ENCODE results near the gene INSIG2. TPM values are rescaled to one million over a fixed set of nuclear protein-coding genes. Genes with fewer than 3 reads are reported as not detected.
"Not testable (repeated sequence)": the region's sequence is repeated elsewhere in the genome, so short reads cannot be mapped to it uniquely, and the experiment has no call there.

The INSIG2 gene
- total RNA-seq, 1 donor, result 4.0 TPM

GRCh38 chr2:118084491-118085089 is 3.7 kb upstream of the INSIG2 start:
- Histone ChIP-seq H3K4me3 (ENCODE audit: low read length) (no peak overlapping the region), H3K9me3 (ENCODE audit: low read depth, low read length) (no peaks in the 10 kb centered on the region), H3K27me3 (ENCODE audit: insufficient read depth, low read length) (peaks cover 2% of the 10 kb centered on the region), H3K4me1 (ENCODE audit: insufficient read depth, low read length) (peaks cover 14% of the 10 kb centered on the region)

DNA sequence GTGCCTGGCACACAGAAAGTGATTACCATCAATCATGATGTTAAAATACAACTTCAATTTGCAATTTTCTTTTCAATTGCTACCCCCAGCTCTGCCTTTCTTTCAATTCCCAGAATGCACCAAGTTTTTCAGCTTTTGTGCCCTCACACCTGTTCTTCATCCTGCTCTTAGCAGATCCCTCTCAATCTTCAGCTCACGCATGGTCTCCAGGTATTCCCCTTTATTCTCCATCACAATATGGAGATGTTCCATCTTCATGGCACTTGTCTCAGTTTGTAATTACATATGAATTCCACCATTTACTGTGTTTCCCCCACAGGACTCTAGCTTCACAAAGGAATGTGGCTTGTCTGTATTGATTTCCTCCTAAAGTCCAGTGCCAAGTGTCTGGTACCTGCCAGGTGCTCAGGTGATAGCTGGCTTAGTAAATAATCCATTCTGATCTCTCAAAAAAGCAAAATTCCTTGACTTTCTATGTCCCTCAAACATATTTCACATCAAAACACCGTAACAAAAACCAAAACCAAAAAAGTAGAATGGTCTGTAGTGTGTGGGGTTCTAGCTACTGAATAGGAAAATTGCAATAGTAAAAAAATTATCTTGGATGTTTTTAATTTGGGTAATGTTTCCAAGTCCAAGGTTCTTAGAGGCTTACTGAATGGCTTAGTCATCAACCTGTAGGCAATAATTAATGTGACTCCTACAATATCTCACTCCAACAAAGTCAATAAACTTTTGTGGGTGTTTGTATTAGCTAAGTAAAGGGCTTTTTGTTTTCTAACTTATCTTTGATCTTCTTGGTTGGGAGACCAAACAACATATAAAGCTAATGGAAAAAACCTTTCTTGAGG is 2.9 kb upstream of the INSIG2 start:
- peaks cover 21% of the 10 kb centered on the region for H3K4me1 ChIP-seq (ENCODE audit: insufficient read depth, low read length)
- H3K9me3 ChIP-seq (ENCODE audit: low read depth, low read length), result no peaks in the 10 kb centered on the region
- H3K4me3 ChIP-seq (ENCODE audit: low read length), result no peak overlapping the region
- peaks cover 2% of the 10 kb centered on the region for H3K27me3 ChIP-seq (ENCODE audit: insufficient read depth, low read length)

- Histone ChIP-seq H3K4me1 (ENCODE audit: insufficient read depth, low read length) (peaks cover 21% of the 10 kb centered on the region), H3K9me3 (ENCODE audit: low read depth, low read length) (no peaks in the 10 kb centered on the region), H3K4me3 (ENCODE audit: low read length) (no peak overlapping the region), H3K27me3 (ENCODE audit: insufficient read depth, low read length) (peaks cover 2% of the 10 kb centered on the region)
Measured at GRCh38 chr2:118086024-118086633, 2.1 kb upstream of the INSIG2 start.

- no peaks in the 10 kb centered on the region for H3K9me3 ChIP-seq (ENCODE audit: low read depth, low read length)
- no peaks in the 10 kb centered on the region for H3K27me3 ChIP-seq (ENCODE audit: insufficient read depth, low read length)
- peak overlapping the region; percentile 67 for H3K4me3 ChIP-seq (ENCODE audit: low read length)
- peaks cover 21% of the 10 kb centered on the region for H3K4me1 ChIP-seq (ENCODE audit: insufficient read depth, low read length)
Measured at GRCh38 chr2:118089139-118089800, 999 bp downstream of the INSIG2 start.

DNA sequence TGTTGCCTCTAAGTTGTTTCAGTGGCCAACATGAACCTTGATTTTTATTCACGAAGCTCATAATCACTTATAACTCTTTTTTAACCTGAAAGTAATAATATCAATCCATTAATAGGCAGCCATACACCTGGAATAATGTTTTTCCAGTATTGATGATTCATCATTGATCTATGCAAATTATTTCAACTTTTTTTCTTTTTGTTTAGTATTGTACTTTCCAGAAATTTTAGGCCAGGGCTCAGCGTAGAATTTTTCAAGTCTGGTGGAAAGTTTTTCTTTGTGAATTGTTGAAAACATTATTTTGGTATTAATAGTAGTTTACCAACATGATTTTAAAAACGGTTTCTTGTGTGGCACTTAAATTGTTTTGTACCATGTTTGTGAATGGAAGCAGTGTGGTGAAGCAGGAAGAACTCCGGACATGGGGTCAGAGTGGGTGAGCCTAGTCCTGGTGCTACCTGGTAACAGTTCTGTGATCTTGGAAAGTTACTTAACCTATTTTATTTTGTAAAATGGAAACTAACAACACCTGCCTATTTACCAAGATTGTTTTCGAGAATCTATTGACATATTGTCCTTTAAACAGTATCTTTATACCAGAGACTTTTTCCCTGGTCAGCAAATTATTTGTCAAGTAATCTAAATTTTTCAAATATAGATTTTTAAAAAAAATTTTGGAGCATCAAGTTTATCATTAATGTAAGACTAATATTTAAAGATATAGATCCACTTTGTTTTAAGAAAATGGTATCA is 2.3 kb downstream of the INSIG2 start:
- Histone ChIP-seq H3K4me3 (ENCODE audit: low read length) (no peak overlapping the region), H3K27me3 (ENCODE audit: insufficient read depth, low read length) (no peaks in the 10 kb centered on the region), H3K4me1 (ENCODE audit: insufficient read depth, low read length) (peaks cover 26% of the 10 kb centered on the region), H3K9me3 (ENCODE audit: low read depth, low read length) (no peaks in the 10 kb centered on the region)

GRCh38 chr2:118091140-118091478 is 2.8 kb downstream of the INSIG2 start:
- H3K4me1 ChIP-seq (ENCODE audit: insufficient read depth, low read length), result peaks cover 28% of the 10 kb centered on the region
- no peak overlapping the region for H3K4me3 ChIP-seq (ENCODE audit: low read length)
- no peaks in the 10 kb centered on the region for H3K27me3 ChIP-seq (ENCODE audit: insufficient read depth, low read length)
- no peaks in the 10 kb centered on the region for H3K9me3 ChIP-seq (ENCODE audit: low read depth, low read length)

DNA sequence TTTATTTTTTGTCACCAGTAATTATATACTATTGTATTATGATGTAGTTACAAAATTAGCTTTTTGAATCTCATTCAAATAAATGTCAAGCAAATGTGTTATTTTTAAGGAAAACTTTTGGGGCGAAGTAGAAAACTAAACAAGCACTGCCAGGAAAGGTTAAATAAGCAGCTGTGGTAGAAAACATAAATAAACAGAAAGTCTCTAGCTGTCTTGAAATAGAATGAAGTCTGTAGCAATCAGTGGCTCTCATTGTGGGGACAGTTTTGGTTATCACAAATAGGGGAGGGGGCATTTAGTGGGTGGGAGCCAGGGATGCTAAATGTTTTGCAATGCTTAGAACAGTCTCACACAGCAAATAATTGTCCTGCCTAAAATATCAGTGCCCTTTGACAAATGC is 3.4 kb downstream of the INSIG2 start:
- Histone ChIP-seq H3K4me3 (ENCODE audit: low read length) (no peak overlapping the region), H3K9me3 (ENCODE audit: low read depth, low read length) (no peaks in the 10 kb centered on the region), H3K27me3 (ENCODE audit: insufficient read depth, low read length) (no peaks in the 10 kb centered on the region), H3K4me1 (ENCODE audit: insufficient read depth, low read length) (peaks cover 32% of the 10 kb centered on the region)

DNA sequence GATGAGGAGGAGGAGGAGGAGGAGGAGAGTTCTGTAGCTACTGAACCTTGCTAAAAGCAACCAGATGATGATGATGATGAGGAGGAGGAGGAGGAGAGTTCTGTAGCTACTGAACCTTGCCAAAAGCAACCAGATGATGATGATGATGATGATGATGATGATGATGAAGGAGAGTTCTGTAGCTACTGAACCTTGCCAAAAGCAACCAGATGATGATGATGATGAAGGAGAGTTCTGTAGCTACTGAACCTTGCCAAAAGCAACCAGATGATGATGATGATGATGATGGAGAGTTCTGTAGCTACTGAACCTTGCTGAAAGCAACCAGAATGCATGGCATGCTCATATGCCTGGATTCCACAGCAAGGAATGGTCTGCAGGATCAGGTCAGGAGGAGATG is 5.8 kb downstream of the INSIG2 start:
- not testable (repeated sequence) for H3K9me3 ChIP-seq (ENCODE audit: low read depth, low read length); H3K4me3 ChIP-seq (ENCODE audit: low read length); H3K27me3 ChIP-seq (ENCODE audit: insufficient read depth, low read length)
- H3K4me1 ChIP-seq (ENCODE audit: insufficient read depth, low read length), result peaks cover 39% of the 10 kb centered on the region

DNA sequence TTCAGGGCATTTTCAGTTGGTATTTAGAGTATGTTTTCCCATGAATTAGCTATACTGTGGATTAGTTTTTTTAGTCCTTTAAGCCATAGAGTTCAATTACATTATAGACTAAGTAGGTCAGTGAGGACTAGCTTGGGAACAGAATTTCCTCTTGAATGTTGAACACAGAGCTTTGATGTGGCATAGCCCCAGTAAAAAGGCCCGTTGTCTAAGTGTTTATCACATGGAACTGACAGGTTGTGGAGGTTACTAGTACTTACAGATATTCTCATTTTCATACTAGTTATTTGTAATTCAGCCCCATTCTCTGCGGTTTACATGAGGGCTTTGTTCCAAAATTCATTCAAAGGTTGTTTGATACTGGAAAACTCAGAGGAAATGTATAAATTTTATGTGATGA is 6.2 kb downstream of the INSIG2 start:
- peaks cover 39% of the 10 kb centered on the region for H3K4me1 ChIP-seq (ENCODE audit: insufficient read depth, low read length)
- no peak overlapping the region for H3K4me3 ChIP-seq (ENCODE audit: low read length)
- H3K27me3 ChIP-seq (ENCODE audit: insufficient read depth, low read length), result no peaks in the 10 kb centered on the region
- H3K9me3 ChIP-seq (ENCODE audit: low read depth, low read length), result no peaks in the 10 kb centered on the region

DNA sequence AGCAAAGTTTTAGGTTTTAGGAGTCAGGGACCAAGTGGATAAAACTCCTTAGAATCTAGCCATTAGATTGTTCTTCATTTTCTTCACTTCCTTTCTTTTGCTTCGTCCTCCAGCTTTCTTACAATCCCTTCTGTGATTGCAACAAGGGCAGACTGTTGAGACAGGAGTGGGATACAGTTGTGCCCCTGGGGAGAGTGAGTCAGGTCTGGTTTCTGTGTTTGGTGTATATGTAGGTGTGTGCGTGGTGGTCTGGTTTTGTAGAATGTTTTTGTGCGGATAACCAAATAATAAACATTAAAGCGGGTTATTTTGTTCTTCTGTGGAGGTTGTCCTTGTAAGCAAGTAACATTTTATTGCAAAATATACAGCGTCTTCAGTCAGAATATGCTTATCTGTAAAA is 7.3 kb downstream of the INSIG2 start:
- Histone ChIP-seq H3K4me3 (ENCODE audit: low read length) (no peak overlapping the region), H3K4me1 (ENCODE audit: insufficient read depth, low read length) (peaks cover 39% of the 10 kb centered on the region), H3K9me3 (ENCODE audit: low read depth, low read length) (no peaks in the 10 kb centered on the region), H3K27me3 (ENCODE audit: insufficient read depth, low read length) (no peaks in the 10 kb centered on the region)

GRCh38 chr2:118097657-118098056 is 9.4 kb downstream of the INSIG2 start:
- no peak overlapping the region for H3K4me3 ChIP-seq (ENCODE audit: low read length)
- no peaks in the 10 kb centered on the region for H3K27me3 ChIP-seq (ENCODE audit: insufficient read depth, low read length)
- no peaks in the 10 kb centered on the region for H3K9me3 ChIP-seq (ENCODE audit: low read depth, low read length)
- H3K4me1 ChIP-seq (ENCODE audit: insufficient read depth, low read length), result peaks cover 39% of the 10 kb centered on the region

DNA sequence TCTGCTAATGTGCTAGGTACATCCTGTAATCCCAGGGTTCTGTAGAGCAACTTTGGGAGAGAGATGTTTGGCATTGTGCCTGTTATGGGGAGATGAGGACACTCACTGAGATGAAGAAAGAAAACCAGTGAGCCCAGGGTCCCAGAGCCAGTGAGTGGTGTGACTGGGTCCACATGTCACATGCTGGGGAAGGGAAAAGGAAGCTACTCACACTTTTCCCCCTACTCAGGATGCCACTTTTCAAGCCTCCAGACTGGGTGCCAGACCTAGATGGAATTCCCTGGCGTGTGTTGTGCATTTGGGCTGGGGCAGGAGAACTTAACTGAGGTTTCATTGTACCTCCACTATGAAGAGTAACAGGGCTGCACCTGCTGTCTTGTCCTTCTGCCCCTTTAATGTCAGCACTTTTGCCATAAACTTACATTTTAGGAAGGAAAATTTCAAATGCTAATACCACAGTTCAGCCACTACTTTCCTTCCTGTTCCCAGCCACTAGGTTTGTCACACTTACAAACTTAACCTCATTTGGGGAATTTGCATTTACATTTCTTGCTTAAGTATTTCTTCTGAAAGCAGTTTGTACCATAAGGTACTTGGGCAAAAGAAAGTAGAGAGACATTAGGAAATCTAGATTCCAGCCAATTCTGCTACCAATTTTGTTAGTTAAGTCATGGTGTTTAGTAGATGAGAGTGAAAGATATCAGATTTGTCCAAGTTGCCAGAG is 10.2 kb downstream of the INSIG2 start:
- Histone ChIP-seq H3K4me1 (ENCODE audit: insufficient read depth, low read length) (peaks cover 39% of the 10 kb centered on the region), H3K27me3 (ENCODE audit: insufficient read depth, low read length) (no peaks in the 10 kb centered on the region), H3K4me3 (ENCODE audit: low read length) (no peak overlapping the region)

DNA sequence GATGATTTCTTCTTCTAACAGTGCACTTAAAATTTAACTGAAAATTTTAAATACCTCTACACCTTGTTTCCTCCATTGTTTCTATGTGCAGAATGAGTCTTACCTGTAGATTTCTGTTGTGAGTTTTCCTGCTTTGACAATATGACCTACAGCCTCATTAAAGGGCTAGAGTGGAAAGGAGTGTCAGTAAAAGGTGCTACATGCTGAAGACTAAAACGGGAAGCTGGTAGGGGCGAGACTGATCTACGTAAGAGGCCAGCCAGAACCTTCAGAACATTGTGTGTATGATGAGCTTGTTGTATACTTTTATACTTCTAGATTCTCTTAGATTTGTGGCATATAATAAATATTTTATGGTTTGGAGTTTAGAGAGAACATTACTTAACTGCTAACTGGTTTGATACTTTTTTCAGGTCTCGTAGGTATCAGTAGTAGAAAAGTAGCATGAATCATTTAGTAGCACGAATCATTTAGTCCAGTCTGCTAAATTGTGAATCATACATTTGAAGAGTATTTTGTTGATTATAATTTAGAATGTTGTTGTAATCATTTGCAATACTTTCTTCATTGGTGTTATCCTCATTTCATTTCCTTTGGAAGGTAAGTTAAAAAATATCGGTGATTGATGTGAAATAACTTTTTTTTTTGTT is 14.3 kb downstream of the INSIG2 start:
- Histone ChIP-seq H3K27me3 (ENCODE audit: insufficient read depth, low read length) (no peaks in the 10 kb centered on the region), H3K9me3 (ENCODE audit: low read depth, low read length) (no peaks in the 10 kb centered on the region), H3K4me1 (ENCODE audit: insufficient read depth, low read length) (peaks cover 38% of the 10 kb centered on the region), H3K4me3 (ENCODE audit: low read length) (no peak overlapping the region)

More for the DNA sequence above, 10.2 kb downstream of the INSIG2 start:
- no peaks in the 10 kb centered on the region for H3K9me3 ChIP-seq (ENCODE audit: low read depth, low read length)
